Ishikawa (cell line): Measurements from ENCODE around the gene ZNF778.

Source experiments
- CEBPB ChIP-seq: IDR thresholded peaks from 2 replicates; pipeline ENCODE4 v1.6.1; 2012
- CREB1 ChIP-seq: IDR thresholded peaks from 2 replicates; pipeline ENCODE4 v1.6.1; 2012; ENCODE audit warnings: low read depth
- EGR1 ChIP-seq: IDR thresholded peaks from 2 replicates; pipeline ENCODE4 v1.6.1; 2012
- EP300 ChIP-seq: IDR thresholded peaks from 2 replicates; pipeline ENCODE4 v1.6.1; 2012; ENCODE audit warnings: borderline replicate concordance
- FOXM1 ChIP-seq: IDR thresholded peaks from 2 replicates; pipeline ENCODE4 v1.6.1; 2012; ENCODE audit warnings: low read depth, borderline replicate concordance
- MAX ChIP-seq: IDR thresholded peaks from 2 replicates; pipeline ENCODE4 v1.6.1; 2012
- NFIC ChIP-seq: IDR thresholded peaks from 2 replicates; pipeline ENCODE4 v1.6.1; 2012
- RAD21 ChIP-seq: IDR thresholded peaks from 2 replicates; pipeline ENCODE4 v1.6.1; 2012; ENCODE audit warnings: low read depth
- REST ChIP-seq: IDR thresholded peaks from 2 replicates; pipeline ENCODE4 v1.6.1; 2012; ENCODE audit warnings: low read depth, mild to moderate bottlenecking
- TAF1 ChIP-seq: IDR thresholded peaks from 2 replicates; pipeline ENCODE4 v1.6.1; 2012; ENCODE audit warnings: low read depth, mild to moderate bottlenecking
- TCF12 ChIP-seq: IDR thresholded peaks from 2 replicates; pipeline ENCODE4 v1.6.1; 2012; ENCODE audit warnings: low read depth
- TEAD4 ChIP-seq: IDR thresholded peaks from 2 replicates; pipeline ENCODE4 v1.6.1; 2012
- USF1 ChIP-seq: IDR thresholded peaks from 2 replicates; pipeline ENCODE4 v1.6.1; 2012
- YY1 ChIP-seq: IDR thresholded peaks from 2 replicates; pipeline ENCODE4 v1.6.1; 2012; ENCODE audit warnings: low read depth
- ZBTB7A ChIP-seq: IDR thresholded peaks from 2 replicates; pipeline ENCODE4 v1.6.1; 2012; ENCODE audit warnings: low read depth

Gene ZNF778

GRCh38 chr16:89187770-89188392, 29.6 kb upstream of the ZNF778 start:
- no peak for TF ChIP-seq CEBPB
- no peak for TF ChIP-seq REST
- TF ChIP-seq FOXM1, result no peak
- no peak for TF ChIP-seq CREB1
- TF ChIP-seq YY1, result no peak
- TF ChIP-seq USF1, result no peak
- no peak for TF ChIP-seq MAX
- TF ChIP-seq TEAD4, result no peak
- TF ChIP-seq NFIC, result no peak
- no peak for TF ChIP-seq EP300
- TF ChIP-seq RAD21, result no peak
- no peak for TF ChIP-seq TCF12
- TF ChIP-seq EGR1, result no peak
- no peak for TF ChIP-seq ZBTB7A

- no peak for TF ChIP-seq FOXM1
- no peak for TF ChIP-seq RAD21
- TF ChIP-seq TCF12, result no peak
- TF ChIP-seq EGR1, result no peak
- no peak for TF ChIP-seq CEBPB
- no peak for TF ChIP-seq USF1
- no peak for TF ChIP-seq NFIC
- no peak for TF ChIP-seq YY1
- no peak for TF ChIP-seq EP300
- TF ChIP-seq TAF1, result no peak
These were observed 28.0 kb upstream of the ZNF778 start for GRCh38 chr16:89189358-89190025.

- TF ChIP-seq YY1 (no peak), NFIC (no peak), CREB1 (no peak), TAF1 (no peak), REST (no peak), TCF12 (no peak), FOXM1 (no peak), TEAD4 (no peak), MAX (no peak), RAD21 (no peak), CEBPB (no peak), EGR1 (no peak), EP300 (no peak), ZBTB7A (no peak), USF1 (no peak)
These were observed 27.1 kb upstream of the ZNF778 start for GRCh38 chr16:89190150-89190958.

GRCh38 chr16:89191033-89191900, 26.2 kb upstream of the ZNF778 start:
- TF ChIP-seq EGR1 (no peak), REST (no peak), YY1 (no peak), CEBPB (no peak), TCF12 (no peak), ZBTB7A (no peak), EP300 (no peak), CREB1 (no peak), RAD21 (no peak), FOXM1 (no peak), USF1 (no peak), TEAD4 (no peak), NFIC (no peak)
